Right lobe of liver (tissue), 4 donors: ENCODE data around the gene LRRC8E.

Experiments used
- CTCF ChIP-seq, 4 donors: fragments of 200-600 bp in 3 of 4; fragments of 450-650 bp in 1 of 4; IDR thresholded peaks; one replicate each; pipeline versions ENCODE4 v1.5.1 to v1.8.0; 2016 to 2022; ENCODE audit warnings: antibody characterized with exemption in 4 of 4, mild to moderate bottlenecking in 2 of 4
- POLR2A ChIP-seq: fragments of 450-650 bp; IDR thresholded peaks from one replicate; pipeline ENCODE4 v1.6.1; 2017; ENCODE audit warnings: antibody characterized with exemption, mild to moderate bottlenecking
- donor health status: DM: no; HTN: no; CAD: no.
- donor health status: DM: no; HTN: no; CAD: no.
- donor health status: DM: no; HTN: yes; CAD: no.

- TF ChIP-seq CTCF (IDR thresholded peaks at IDR 0.05) (no peak), POLR2A (no peak)
Observed at GRCh38 chr19:7859831-7860713, 28.2 kb upstream of the LRRC8E start.
